HEK293T (cell line): ENCODE data around the gene MAG.

ENCODE experiments used
- CTCF ChIA-PET: fragments of 350-600 bp; formaldehyde crosslinking; extraction: SDS; loops from one replicate; lab custom pipeline; 2021; ENCODE audit warnings: antibody characterized with exemption, inconsistent platforms; lab: Yijun Ruan, JAX
- POLR2A ChIA-PET: fragments of 350-600 bp; formaldehyde crosslinking; extraction: SDS; loops from one replicate; lab custom pipeline; 2020; ENCODE audit warnings: antibody characterized with exemption, inconsistent platforms; lab: Yijun Ruan, JAX
- DNase-seq: peaks from one replicate; pipeline ENCODE4 v3.0.0; 2012; ENCODE audit warnings: mixed read lengths; ENCODE audit errors: extremely low spot score
- ARNT ChIP-seq: fragments of 450-650 bp; IDR thresholded peaks from 2 replicates; pipeline ENCODE4 v1.6.1; 2017; ENCODE audit warnings: mild to moderate bottlenecking
- BHLHE40 ChIP-seq: fragments of 450-650 bp; IDR thresholded peaks from 2 replicates; pipeline ENCODE4 v1.6.1; 2016; ENCODE audit warnings: mild to moderate bottlenecking, moderate library complexity, borderline replicate concordance
- CTBP1 ChIP-seq: fragments of 450-650 bp; IDR thresholded peaks from 2 replicates; pipeline ENCODE4 v1.6.1; 2016; ENCODE audit warnings: borderline replicate concordance
- ELF4 ChIP-seq: fragments of 450-650 bp; IDR thresholded peaks from 2 replicates; pipeline ENCODE4 v1.6.1; 2017; ENCODE audit warnings: antibody characterized with exemption
- FOXA1 ChIP-seq: fragments of 450-650 bp; IDR thresholded peaks from 2 replicates; pipeline ENCODE4 v1.6.1; 2016; ENCODE audit warnings: mild to moderate bottlenecking
- FOXK2 ChIP-seq: fragments of 450-650 bp; IDR thresholded peaks from 2 replicates; pipeline ENCODE4 v1.6.1; 2016; ENCODE audit warnings: mild to moderate bottlenecking
- FOXM1 ChIP-seq: fragments of 450-650 bp; IDR thresholded peaks from 2 replicates; pipeline ENCODE4 v1.6.1; 2017; ENCODE audit warnings: mild to moderate bottlenecking, borderline replicate concordance
- HDGF ChIP-seq: fragments of 450-650 bp; IDR thresholded peaks from 2 replicates; pipeline ENCODE4 v1.6.1; 2017; ENCODE audit warnings: antibody characterized with exemption, borderline replicate concordance
- L3MBTL2 ChIP-seq: fragments of 450-650 bp; conservative IDR thresholded peaks from 2 replicates; pipeline ENCODE4 v1.6.1; 2016; ENCODE audit warnings: mild to moderate bottlenecking
- LEF1 ChIP-seq: fragments of 450-650 bp; IDR thresholded peaks from 2 replicates; pipeline ENCODE4 v1.6.1; 2017; ENCODE audit warnings: mild to moderate bottlenecking, borderline replicate concordance
- NFRKB ChIP-seq: fragments of 450-650 bp; IDR thresholded peaks from 2 replicates; pipeline ENCODE4 v1.6.1; 2016; ENCODE audit warnings: mild to moderate bottlenecking, moderate library complexity
- SP1 ChIP-seq: fragments of 450-650 bp; IDR thresholded peaks from 2 replicates; pipeline ENCODE4 v1.6.1; 2017
- SUZ12 ChIP-seq: fragments of 450-650 bp; IDR thresholded peaks from 2 replicates; pipeline ENCODE4 v1.6.1; 2016; ENCODE audit warnings: mild to moderate bottlenecking
- TARDBP ChIP-seq: fragments of 450-650 bp; IDR thresholded peaks from 2 replicates; pipeline ENCODE4 v1.6.1; 2016
- ZNF384 ChIP-seq: fragments of 450-650 bp; IDR thresholded peaks from 2 replicates; pipeline ENCODE4 v1.6.1; 2016
- TF ChIP-seq, protein P1 (sequence below): fragments of 450-650 bp; IDR thresholded peaks from 2 replicates; pipeline ENCODE4 v1.6.1; 2016

MAG gene

DNA sequence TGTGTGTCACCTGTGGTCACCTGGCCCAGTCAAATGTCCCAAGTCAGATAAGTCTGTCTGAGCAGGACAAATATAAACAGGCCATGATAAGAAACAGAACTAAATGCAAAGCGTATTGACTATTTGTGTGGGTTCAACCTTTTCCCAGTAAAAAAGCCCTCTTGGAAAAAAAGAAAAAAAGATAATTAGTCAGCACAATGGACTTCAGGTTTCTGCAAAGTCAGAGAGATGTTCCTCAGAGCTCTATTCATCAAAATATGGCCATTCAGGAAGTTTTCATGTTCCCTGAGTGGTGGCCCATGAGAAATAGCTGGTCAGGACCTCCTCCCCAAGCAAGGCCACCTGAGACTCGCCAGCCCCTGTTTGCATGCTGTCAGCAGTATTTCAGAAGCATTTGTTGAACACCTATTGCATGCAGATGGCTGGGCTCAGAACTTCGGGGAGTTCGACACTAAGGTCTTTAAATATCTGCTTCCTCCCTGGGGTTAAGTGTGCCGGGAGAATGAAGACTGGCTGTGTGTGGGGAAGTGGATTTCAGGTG is 69.0 kb downstream of the MAG start:
- ChIA-PET CTCF (no interaction called here), POLR2A (no interaction called here)
- no peak for DNase-seq
- no peak for TF ChIP-seq HDGF
- no peak for TF ChIP-seq FOXM1
- no peak for TF ChIP-seq ELF4
- no peak for TF ChIP-seq ZNF384
- TF ChIP-seq CTBP1, result no peak
- TF ChIP-seq, protein P1, sequence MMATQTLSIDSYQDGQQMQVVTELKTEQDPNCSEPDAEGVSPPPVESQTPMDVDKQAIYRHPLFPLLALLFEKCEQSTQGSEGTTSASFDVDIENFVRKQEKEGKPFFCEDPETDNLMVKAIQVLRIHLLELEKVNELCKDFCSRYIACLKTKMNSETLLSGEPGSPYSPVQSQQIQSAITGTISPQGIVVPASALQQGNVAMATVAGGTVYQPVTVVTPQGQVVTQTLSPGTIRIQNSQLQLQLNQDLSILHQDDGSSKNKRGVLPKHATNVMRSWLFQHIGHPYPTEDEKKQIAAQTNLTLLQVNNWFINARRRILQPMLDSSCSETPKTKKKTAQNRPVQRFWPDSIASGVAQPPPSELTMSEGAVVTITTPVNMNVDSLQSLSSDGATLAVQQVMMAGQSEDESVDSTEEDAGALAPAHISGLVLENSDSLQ, result no peak
- no peak for TF ChIP-seq FOXK2
- no peak for TF ChIP-seq LEF1
- no peak for TF ChIP-seq SP1
- TF ChIP-seq BHLHE40, result no peak
- TF ChIP-seq TARDBP, result no peak
- no peak for TF ChIP-seq NFRKB

DNA sequence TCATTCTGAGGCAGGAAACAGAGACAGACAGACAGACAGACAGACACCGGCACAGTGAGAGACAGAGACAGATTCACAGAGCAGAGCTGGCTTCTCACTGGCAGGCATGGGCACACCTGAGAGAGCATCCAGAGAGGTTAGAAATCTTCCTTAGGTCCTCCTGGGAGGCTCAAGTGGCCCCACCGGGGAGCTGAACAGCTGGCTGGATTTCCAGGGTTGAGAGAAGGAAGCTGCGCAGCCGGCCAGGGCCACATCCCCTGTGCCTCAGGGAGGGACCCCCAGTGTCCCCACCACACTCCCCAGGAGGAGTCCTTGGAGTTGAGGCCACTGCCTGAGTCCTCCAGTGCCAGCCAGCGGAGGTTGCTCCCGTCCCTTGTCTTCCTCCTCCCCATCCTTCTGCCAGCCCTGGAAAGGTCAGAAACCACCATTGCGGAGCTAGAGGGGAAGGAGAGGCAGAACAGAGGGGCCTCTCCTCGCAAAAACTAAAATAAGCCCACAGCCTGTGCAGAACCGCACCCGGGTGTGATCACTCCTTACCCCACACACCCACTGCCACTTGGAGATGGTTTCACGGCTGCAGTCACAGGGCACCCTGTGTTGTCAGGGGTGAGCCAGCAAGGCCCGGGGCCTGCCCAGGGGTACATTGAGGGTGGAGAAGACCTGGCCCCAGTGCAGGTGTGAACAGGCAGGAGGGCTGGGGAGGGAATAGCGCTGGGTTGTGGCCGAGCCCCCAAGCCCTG is 70.5 kb downstream of the MAG start:
- DNase-seq, result no peak
- ChIA-PET CTCF (no interaction called here), POLR2A (no interaction called here)
- TF ChIP-seq SUZ12 (no peak), NFRKB (no peak)

DNA sequence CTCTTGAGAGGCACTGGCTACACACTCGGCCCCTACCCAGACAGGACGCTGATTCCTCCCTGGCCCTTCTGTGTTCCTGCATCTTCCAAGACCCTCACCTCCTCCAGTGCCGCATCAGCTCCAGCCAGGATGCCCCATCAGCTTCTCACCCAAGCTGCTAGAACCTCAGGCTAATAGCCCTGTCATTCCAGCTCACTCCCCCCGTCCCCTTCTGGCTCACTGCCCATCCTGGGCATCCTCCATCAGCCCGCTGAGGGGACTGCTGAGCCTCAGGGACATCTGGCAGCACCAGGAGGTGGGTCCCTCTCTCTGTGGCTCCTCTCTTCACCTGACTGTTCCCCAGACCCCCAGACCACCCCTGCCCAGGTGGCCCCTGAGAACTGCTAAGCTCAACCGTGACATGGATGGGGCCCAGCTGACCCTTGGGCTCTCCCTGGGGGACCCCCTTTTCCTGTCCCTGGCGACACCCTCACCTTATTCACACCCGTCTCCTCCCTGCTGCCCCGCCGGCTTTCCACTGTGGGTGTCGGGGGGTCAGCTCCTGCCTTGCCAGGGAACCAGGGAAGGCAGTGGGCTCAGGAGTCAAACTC is 71.1 kb downstream of the MAG start:
- POLR2A ChIA-PET, result no interaction called here
- no peak for TF ChIP-seq ZNF384
- no peak for TF ChIP-seq ELF4
- TF ChIP-seq TARDBP, result no peak
- TF ChIP-seq, protein P1, result no peak
- TF ChIP-seq SUZ12, result no peak
- no peak for TF ChIP-seq NFRKB
- TF ChIP-seq L3MBTL2, result no peak
- no peak for TF ChIP-seq ARNT
- TF ChIP-seq BHLHE40, result no peak
- TF ChIP-seq SP1, result no peak
- TF ChIP-seq CTBP1, result no peak
- no peak for TF ChIP-seq FOXK2
- no peak for TF ChIP-seq LEF1
- TF ChIP-seq FOXM1, result no peak
- TF ChIP-seq FOXA1, result no peak

More for the DNA sequence above, 71.1 kb downstream of the MAG start:
- CTCF ChIA-PET, result interaction anchor here (0.7 kb wide), 1 partner anchor 154 kb away, joined by 3 read pairs; no protein-coding TSS in a partner anchor
- no peak for DNase-seq
